ENCODE measurements around the gene ONECUT3.

ONECUT3 gene

DNA sequence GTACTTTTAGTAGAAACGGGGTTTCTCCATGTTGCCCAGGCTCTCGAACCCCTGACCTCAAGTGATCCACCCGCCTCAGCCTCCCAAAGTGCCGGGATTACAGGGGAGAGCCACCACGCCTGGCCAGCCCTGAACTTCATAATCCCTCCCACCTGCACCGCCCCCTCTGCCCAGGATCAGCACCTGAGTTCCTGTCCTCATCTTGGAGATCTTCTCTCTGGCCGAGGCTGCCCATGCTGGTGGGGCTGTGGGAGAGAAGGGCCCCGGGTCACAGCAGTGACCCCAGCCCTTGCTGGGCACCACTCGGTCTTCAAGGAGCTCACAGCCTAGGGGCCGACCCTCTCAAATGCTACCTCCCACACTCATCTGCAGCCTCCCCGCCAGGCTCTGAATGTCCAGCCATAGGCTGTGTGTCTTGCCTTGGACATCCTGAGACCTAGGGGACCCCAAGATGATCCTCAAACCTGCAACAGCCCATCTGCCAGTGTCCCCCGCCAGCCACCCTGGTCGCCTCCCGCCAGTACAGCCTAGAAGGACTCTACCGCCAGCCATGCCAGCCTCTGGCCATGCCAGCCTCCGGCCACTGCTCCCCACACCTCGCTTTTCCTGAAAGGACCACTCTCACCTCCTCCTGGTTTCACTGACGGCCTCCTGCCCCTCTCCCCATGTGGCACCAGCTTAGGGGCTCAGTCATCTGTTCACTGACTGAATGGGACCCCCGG is 57.3 kb downstream of the ONECUT3 start:
- TF ChIP-seq POU2F2 (IDR thresholded peaks at IDR 0.05; ENCODE audit: low read depth, low read length) (no peak), TAF1 (IDR thresholded peaks at IDR 0.05; ENCODE audit: low read depth, low read length) (no peak), PAX5 (IDR thresholded peaks at IDR 0.05; ENCODE audit: insufficient read depth, low read length, severe bottlenecking) (no peak), SPI1 (IDR thresholded peaks at IDR 0.05; ENCODE audit: low read depth, low read length) (no peak), POLR2AphosphoS5 (IDR thresholded peaks at IDR 0.05; ENCODE audit: low read depth, low read length) (no peak), POLR2A (IDR thresholded peaks at IDR 0.05; ENCODE audit: low read depth, low read length) (no peak)
- DNase-seq (ENCODE audit: insufficient read length, low spot score) = no peak
- FAIRE-seq = no peak

DNA sequence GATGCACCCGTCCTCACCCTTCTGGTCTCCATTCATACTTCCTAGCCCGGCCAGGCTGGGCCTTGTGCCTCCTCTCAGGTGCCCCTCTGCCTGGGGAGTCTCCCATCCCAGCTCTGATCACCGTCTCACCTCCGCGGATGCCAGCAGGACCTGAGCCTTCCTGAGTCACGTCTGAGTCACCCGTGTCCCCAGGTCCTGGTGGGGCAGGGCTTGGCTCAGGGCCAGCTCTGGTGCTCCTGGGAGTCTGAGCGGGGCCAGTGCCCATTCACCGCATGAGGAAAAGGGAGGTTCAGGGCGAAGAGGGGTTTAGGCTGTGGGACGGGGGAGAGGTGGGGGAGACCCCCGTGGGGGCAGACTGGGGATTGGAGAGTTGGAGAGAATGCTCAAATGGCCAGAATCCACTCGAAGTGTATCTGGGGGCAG is 58.2 kb downstream of the ONECUT3 start:
- TF ChIP-seq POLR2A (IDR thresholded peaks at IDR 0.05; ENCODE audit: low read depth, low read length) (no peak), POU2F2 (IDR thresholded peaks at IDR 0.05; ENCODE audit: low read depth, low read length) (no peak), PAX5 (IDR thresholded peaks at IDR 0.05; ENCODE audit: insufficient read depth, low read length, severe bottlenecking) (no peak), POLR2AphosphoS5 (IDR thresholded peaks at IDR 0.05; ENCODE audit: low read depth, low read length) (no peak), TAF1 (IDR thresholded peaks at IDR 0.05; ENCODE audit: low read depth, low read length) (no peak)
- DNase-seq (ENCODE audit: insufficient read length, low spot score) = no peak
- FAIRE-seq = no peak

DNA sequence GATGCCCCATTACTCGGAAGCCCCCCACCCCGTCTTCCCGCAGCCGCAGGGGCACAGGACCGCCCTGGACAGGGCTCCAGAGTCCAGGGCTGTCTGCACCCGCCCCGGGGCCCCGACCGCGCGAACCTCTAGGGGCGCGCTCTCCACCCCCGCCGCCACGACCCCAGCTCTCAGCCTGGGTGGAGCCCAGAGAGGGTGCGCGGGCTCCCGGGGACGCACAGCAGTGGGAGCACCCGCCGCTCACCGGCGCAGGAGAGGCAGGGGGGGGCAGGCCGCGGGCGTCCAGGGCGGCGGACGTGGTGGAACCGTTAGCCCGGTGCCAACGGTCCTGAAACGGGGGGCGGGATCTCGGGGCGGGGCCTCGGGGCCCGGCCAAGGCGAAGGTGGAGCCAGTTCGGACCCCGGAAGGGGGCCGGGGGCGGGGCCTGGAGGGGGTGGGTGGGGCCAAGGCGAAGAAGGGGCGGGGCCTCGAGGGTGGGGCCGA is 58.7 kb downstream of the ONECUT3 start, which contains the start of gene ATP8B3:
TSS of gene ATP8B3 (minus strand) at position 335 of the 484 bp plus-strand sequence. CDS start 540 bp downstream, outside the sequence.
- DNase-seq (ENCODE audit: insufficient read length, low spot score) (peak; percentile 100), FAIRE-seq (no peak)
- no peak for TF ChIP-seq TAF1 (IDR thresholded peaks at IDR 0.05; ENCODE audit: low read depth, low read length)
- TF ChIP-seq PAX5 (IDR thresholded peaks at IDR 0.05; ENCODE audit: insufficient read depth, low read length, severe bottlenecking) = no peak
- no peak for TF ChIP-seq POLR2A (IDR thresholded peaks at IDR 0.05; ENCODE audit: low read depth, low read length)
- no peak for TF ChIP-seq POU2F2 (IDR thresholded peaks at IDR 0.05; ENCODE audit: low read depth, low read length)
- TF ChIP-seq POLR2AphosphoS5 (IDR thresholded peaks at IDR 0.05; ENCODE audit: low read depth, low read length) = no peak

DNA sequence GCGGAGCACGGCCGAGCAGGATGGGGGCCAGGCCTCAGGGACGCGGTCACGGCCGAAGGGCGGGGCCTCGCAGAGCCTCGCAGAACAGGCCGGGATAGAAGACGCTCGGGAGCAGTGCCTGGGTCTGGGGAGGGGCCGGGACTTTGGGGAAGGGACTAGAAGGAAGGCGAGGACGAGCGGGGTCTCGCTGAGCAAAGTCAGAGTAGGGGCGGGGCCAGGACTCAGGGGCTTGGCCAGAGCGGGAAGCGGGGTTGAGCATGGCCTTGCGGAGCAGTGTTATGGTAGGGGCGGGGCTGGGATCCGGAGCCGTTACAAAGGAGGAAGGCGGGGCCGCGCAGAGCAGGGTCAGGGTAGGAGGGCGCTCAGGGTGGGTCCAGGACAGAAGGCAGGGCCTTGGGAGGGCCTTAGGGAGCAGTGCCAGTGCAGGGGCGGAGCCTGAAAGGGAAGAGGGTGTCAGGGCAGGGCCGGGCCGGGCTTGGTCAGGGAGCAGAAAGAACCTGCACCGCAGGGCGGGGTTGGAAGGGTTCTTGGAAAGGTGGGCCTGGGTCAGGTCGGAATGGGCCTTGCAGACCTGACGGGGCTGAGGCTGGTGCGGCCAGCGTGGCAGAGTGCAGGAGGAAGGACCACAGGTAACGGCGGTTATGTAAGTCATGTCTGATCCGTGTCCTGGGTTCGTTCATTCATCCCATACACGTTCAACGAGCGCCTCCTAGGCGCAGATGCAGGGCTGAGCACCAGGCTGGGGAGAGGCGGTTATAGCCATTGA is 59.3 kb downstream of the ONECUT3 start:
- no peak for TF ChIP-seq POLR2A (IDR thresholded peaks at IDR 0.05; ENCODE audit: low read depth, low read length)
- TF ChIP-seq POU2F2 (IDR thresholded peaks at IDR 0.05; ENCODE audit: low read depth, low read length) = 0 out of 2 replicates have a peak, but pooled peaks have one; percentile 5
- peak; percentile 95 for DNase-seq (ENCODE audit: insufficient read length, low spot score)
- FAIRE-seq = peak; percentile 96

DNA sequence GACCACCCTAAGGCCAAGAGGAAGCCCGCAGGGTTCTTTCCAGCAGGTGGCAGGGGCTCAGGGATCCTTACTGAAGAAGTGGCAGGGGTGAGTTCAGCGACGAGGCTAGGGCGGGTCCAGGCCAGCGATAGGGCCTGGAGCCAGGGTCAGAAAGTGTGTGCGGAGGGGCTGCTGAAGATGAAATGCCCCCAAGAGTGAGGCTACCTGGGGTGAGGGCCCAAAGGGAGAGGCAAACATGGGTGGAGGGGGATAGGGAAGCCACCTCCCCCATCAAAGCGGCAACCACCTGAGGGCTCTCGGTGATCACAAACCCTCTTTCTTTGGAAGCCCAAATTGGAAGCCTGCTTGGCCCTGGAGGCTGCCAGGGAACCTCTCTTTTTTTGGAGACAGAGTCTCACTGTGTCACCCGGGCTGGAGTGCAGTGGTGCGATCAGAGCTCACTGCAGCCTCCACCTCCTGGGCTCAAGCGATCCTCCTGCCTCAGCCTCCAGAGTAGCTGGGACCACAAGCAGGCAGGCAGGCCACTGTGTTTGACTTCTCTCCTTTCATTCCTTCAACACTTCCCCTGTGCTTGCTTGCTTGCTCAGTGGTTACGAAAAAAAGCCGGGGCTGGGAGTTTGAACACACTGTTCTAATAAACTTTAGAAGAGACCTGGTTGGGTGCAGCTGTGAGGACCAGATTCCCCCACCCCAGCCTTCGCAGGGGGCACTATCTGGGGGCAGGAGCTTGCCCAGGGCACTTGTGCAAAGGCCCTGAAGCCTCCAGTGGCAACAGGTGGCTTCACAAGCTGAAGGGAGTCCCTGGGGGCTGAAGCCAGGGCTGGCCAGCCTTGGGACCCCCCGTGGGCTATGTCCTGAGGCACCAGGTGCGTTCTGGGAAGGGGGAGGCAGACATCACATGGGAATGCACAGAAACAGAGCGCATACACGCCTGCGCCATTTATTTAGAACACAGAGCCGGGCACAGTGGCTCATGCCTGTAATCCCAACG is 60.2 kb downstream of the ONECUT3 start:
- TF ChIP-seq TAF1 (IDR thresholded peaks at IDR 0.05; ENCODE audit: low read depth, low read length) (no peak), POU2F2 (IDR thresholded peaks at IDR 0.05; ENCODE audit: low read depth, low read length) (no peak), PAX5 (IDR thresholded peaks at IDR 0.05; ENCODE audit: insufficient read depth, low read length, severe bottlenecking) (no peak), SPI1 (IDR thresholded peaks at IDR 0.05; ENCODE audit: low read depth, low read length) (no peak), POLR2A (IDR thresholded peaks at IDR 0.05; ENCODE audit: low read depth, low read length) (no peak), POLR2AphosphoS5 (IDR thresholded peaks at IDR 0.05; ENCODE audit: low read depth, low read length) (no peak)
- DNase-seq (ENCODE audit: insufficient read length, low spot score) (no peak), FAIRE-seq (no peak)

DNA sequence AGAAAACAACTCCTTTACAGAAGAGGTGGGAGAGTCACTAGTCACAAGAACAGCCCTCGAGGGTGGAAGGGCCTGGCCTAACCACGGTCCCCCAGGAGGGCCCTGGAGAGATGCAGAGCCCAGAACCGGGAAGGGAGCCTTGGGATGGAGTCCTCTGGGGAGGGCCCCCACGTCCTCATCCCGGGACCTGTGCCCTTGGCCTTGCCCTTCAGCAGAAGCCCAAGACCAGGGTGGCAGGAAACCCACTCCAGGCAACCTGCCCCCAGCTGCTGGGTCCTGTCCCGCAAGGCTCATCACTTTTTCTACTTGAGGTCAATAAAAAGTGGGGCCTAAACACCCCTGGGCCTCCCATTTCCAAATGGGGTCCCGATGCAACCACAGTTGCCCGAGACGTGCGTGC is 61.1 kb downstream of the ONECUT3 start:
- DNase-seq (ENCODE audit: insufficient read length, low spot score) = no peak
- TF ChIP-seq POLR2AphosphoS5 (IDR thresholded peaks at IDR 0.05; ENCODE audit: low read depth, low read length) (no peak), POLR2A (IDR thresholded peaks at IDR 0.05; ENCODE audit: low read depth, low read length) (no peak), POU2F2 (IDR thresholded peaks at IDR 0.05; ENCODE audit: low read depth, low read length) (no peak), PAX5 (IDR thresholded peaks at IDR 0.05; ENCODE audit: insufficient read depth, low read length, severe bottlenecking) (no peak), TAF1 (IDR thresholded peaks at IDR 0.05; ENCODE audit: low read depth, low read length) (no peak), SPI1 (IDR thresholded peaks at IDR 0.05; ENCODE audit: low read depth, low read length) (no peak)
- FAIRE-seq = no peak

DNA sequence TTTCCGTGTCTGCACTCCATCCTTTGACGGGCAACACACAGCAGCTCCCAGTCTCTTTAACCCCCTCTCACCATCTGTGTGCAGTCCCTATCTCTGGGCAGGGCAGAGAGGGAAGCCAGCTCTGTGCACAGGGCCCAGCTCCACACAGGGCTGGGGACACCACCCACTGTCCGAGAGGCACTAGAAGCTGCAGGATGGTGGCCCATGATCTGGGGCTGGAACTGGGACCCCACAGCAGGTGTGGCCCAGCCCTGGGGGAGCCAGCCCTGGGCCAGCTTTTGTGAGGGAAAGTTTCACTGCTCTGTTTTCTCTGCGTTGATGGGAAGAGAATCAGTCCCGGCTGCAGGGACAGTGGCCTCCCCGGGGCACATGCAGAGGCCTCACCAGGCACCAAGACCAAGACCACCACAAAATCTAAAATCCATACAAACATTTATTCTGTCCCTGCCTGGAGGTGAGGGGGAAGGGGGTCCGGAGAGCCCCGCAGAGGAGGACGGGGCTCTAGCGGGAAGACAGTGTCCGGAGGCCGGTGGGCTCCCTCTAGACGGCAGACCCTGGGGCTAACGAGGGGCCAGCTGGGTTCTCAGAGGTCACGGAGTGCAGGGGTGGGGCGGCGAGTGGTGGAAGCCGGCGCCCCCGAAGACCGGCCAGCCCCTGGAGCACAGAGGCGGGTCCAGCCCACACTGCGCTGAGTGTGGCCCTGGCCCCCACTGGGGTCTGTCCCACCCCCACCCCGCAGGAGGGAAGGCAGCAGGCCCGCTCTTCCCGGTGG is 61.7 kb downstream of the ONECUT3 start:
- no peak for FAIRE-seq
- TF ChIP-seq SPI1 (IDR thresholded peaks at IDR 0.05; ENCODE audit: low read depth, low read length) (no peak), POLR2A (IDR thresholded peaks at IDR 0.05; ENCODE audit: low read depth, low read length) (no peak), POLR2AphosphoS5 (IDR thresholded peaks at IDR 0.05; ENCODE audit: low read depth, low read length) (no peak; the same call in 1 of the 2 replicates), PAX5 (IDR thresholded peaks at IDR 0.05; ENCODE audit: insufficient read depth, low read length, severe bottlenecking) (no peak), POU2F2 (IDR thresholded peaks at IDR 0.05; ENCODE audit: low read depth, low read length) (no peak), TAF1 (IDR thresholded peaks at IDR 0.05; ENCODE audit: low read depth, low read length) (no peak)
- no peak for DNase-seq (ENCODE audit: insufficient read length, low spot score)
